Liver (tissue), 9 donors: ENCODE measurements around the gene UBE3D. TPM values are rescaled to one million over a fixed set of nuclear protein-coding genes. Genes with fewer than 3 reads are reported as not detected.

Source experiments
- DNase-seq: peaks from one replicate; pipeline ENCODE4 v3.0.0-alpha.2; 2017; ENCODE audit warnings: low spot score
- H3K27ac ChIP-seq, 2 donors: one replicate each; pipeline ENCODE4 v1.7.0; 2013; ENCODE audit warnings: inconsistent platforms in 2 of 2, low read length in 2 of 2, control low read depth in 1 of 2, low read depth in 1 of 2, mild to moderate bottlenecking in 1 of 2
- H3K27me3 ChIP-seq, 4 donors: one replicate each; pipeline versions ENCODE4 v1.6.1 to v1.7.0; 2013; ENCODE audit warnings: low read length in 3 of 4, inconsistent platforms in 1 of 4, mild to moderate bottlenecking in 1 of 4, moderate library complexity in 1 of 4; ENCODE audit not compliant: control insufficient read depth in 4 of 4, insufficient read depth in 4 of 4
- H3K36me3 ChIP-seq, 4 donors: one replicate each; pipeline versions ENCODE4 v1.6.1 to v1.7.0; 2013; ENCODE audit warnings: low read length in 3 of 4, mild to moderate bottlenecking in 3 of 4, low read depth in 1 of 4, moderate library complexity in 1 of 4; ENCODE audit not compliant: control insufficient read depth in 4 of 4, insufficient read depth in 3 of 4
- H3K4me1 ChIP-seq, 4 donors: one replicate each; pipeline versions ENCODE4 v1.6.1 to v1.7.0; 2013; ENCODE audit warnings: low read length in 3 of 4, mild to moderate bottlenecking in 3 of 4, moderate library complexity in 1 of 4; ENCODE audit not compliant: control insufficient read depth in 4 of 4, insufficient read depth in 4 of 4
- H3K4me3 ChIP-seq, 3 donors: one replicate each; pipeline versions ENCODE4 v1.6.1 to v1.7.0; 2013; ENCODE audit warnings: low read length in 3 of 3, control low read depth in 1 of 3, low read depth in 1 of 3, mild to moderate bottlenecking in 1 of 3
- H3K9ac ChIP-seq, 2 donors: one replicate each; pipeline ENCODE4 v1.7.0; 2013; ENCODE audit warnings: low read length in 2 of 2, mild to moderate bottlenecking in 2 of 2, moderate library complexity in 2 of 2, control low read depth in 1 of 2, low read depth in 1 of 2
- H3K9me3 ChIP-seq, 4 donors: one replicate each; pipeline versions ENCODE4 v1.6.1 to v1.7.0; 2013; ENCODE audit warnings: low read length in 3 of 4; ENCODE audit not compliant: control insufficient read depth in 4 of 4
- EGR1 ChIP-seq, 2 donors: IDR thresholded peaks; 2 replicates each; pipeline ENCODE4 v1.6.1; 2016 to 2018; ENCODE audit warnings: antibody characterized with exemption in 2 of 2, low read depth in 2 of 2
- FOXA1 ChIP-seq: IDR thresholded peaks from 2 replicates; pipeline ENCODE4 v1.6.1; 2016; ENCODE audit warnings: antibody characterized with exemption
- FOXA2 ChIP-seq: IDR thresholded peaks from 2 replicates; pipeline ENCODE4 v1.6.1; 2016; ENCODE audit warnings: antibody characterized with exemption
- GABPA ChIP-seq, 2 donors: IDR thresholded peaks in 1 of 2; conservative IDR thresholded peaks in 1 of 2; 2 replicates each; pipeline ENCODE4 v1.6.1; 2016; ENCODE audit warnings: antibody characterized with exemption in 2 of 2, mild to moderate bottlenecking in 1 of 2, moderate library complexity in 1 of 2
- HNF4A ChIP-seq, 2 donors: conservative IDR thresholded peaks; 2 replicates each; pipeline ENCODE4 v1.6.1; 2016; ENCODE audit warnings: antibody characterized with exemption in 2 of 2, mild to moderate bottlenecking in 2 of 2
- HNF4G ChIP-seq: IDR thresholded peaks from 2 replicates; pipeline ENCODE4 v1.6.1; 2016; ENCODE audit warnings: antibody characterized with exemption
- JUND ChIP-seq, 2 donors: IDR thresholded peaks; 2 replicates each; pipeline ENCODE4 v1.6.1; 2016; ENCODE audit warnings: antibody characterized with exemption in 2 of 2
- NR2F2 ChIP-seq: IDR thresholded peaks from 2 replicates; pipeline ENCODE4 v1.6.1; 2016; ENCODE audit warnings: antibody characterized with exemption
- RAD21 ChIP-seq, 2 donors: IDR thresholded peaks; 2 replicates each; pipeline ENCODE4 v1.6.1; 2016; ENCODE audit warnings: antibody characterized with exemption in 2 of 2, mild to moderate bottlenecking in 2 of 2
- RXRA ChIP-seq, 2 donors: IDR thresholded peaks; 2 replicates each; pipeline ENCODE4 v1.6.1; 2017 to 2018; ENCODE audit warnings: antibody characterized with exemption in 2 of 2, mild to moderate bottlenecking in 1 of 2
- SP1 ChIP-seq: IDR thresholded peaks from 2 replicates; pipeline ENCODE4 v1.6.1; 2018; ENCODE audit warnings: antibody characterized with exemption, mild to moderate bottlenecking
- TAF1 ChIP-seq: conservative IDR thresholded peaks from 2 replicates; pipeline ENCODE4 v1.6.1; 2016; ENCODE audit warnings: antibody characterized with exemption, mild to moderate bottlenecking
- YY1 ChIP-seq: IDR thresholded peaks from 2 replicates; pipeline ENCODE4 v1.6.1; 2016; ENCODE audit warnings: antibody characterized with exemption, mild to moderate bottlenecking
- WGBS: extraction: QIAGEN DNeasy Blood & Tissue Kit; methylation state at CpG from one replicate; pipeline ENCODE4 v1.1.7; 2013; 5-methylcytosine and 5-hydroxymethylcytosine counted together
- polyA plus RNA-seq, 2 donors: library from polyadenylated mRNA; stranded (reverse) in 1 of 2; unstranded in 1 of 2; fragments of 200-250 nt in 1 of 2; fragments of >200 nt in 1 of 2; fragmentation: Nextera tagmentation in 1 of 2; extraction: Ambion mirVana in 1 of 2; gene quantifications; one replicate each; pipeline versions ENCODE4 v1.2.1 to v1.2.3, GENCODE V29; 2013 to 2015
- total RNA-seq, 2 donors: library from RNA; depleted of rRNA; stranded (reverse); fragments of >200 nt; gene quantifications; one replicate each; pipeline ENCODE4 v1.2.3, GENCODE V29; 2014
- TF ChIP-seq, protein P1 (sequence below): IDR thresholded peaks from 2 replicates; pipeline ENCODE4 v1.6.1; 2016; ENCODE audit warnings: antibody characterized with exemption
- TF ChIP-seq, protein P2 (sequence below): fragments of 150-350 bp; IDR thresholded peaks from 2 replicates; pipeline ENCODE4 v1.5.1; 2017; ENCODE audit warnings: improper control_type of control experiment, low read depth, low read length; ENCODE audit not compliant: missing input control
- TF ChIP-seq, protein P3 (sequence below): IDR thresholded peaks from 2 replicates; pipeline ENCODE4 v1.6.1; 2016; ENCODE audit warnings: antibody characterized with exemption
- TF ChIP-seq, protein P4 (sequence below): IDR thresholded peaks from 2 replicates; pipeline ENCODE4 v1.6.1; 2016; ENCODE audit warnings: antibody characterized with exemption, mild to moderate bottlenecking
- TF ChIP-seq, protein P5 (sequence below): IDR thresholded peaks from 2 replicates; pipeline ENCODE4 v1.6.1; 2016; ENCODE audit warnings: antibody characterized with exemption
- donor health status: healthy.
- donor health status: healthy.
- donor health status: healthy.
- donor health status: healthy.
- donor health status: healthy.

The UBE3D gene
- total and polyA plus RNA-seq, 4 donors = 0.78 to 6.4 (median 1.9) TPM

DNA sequence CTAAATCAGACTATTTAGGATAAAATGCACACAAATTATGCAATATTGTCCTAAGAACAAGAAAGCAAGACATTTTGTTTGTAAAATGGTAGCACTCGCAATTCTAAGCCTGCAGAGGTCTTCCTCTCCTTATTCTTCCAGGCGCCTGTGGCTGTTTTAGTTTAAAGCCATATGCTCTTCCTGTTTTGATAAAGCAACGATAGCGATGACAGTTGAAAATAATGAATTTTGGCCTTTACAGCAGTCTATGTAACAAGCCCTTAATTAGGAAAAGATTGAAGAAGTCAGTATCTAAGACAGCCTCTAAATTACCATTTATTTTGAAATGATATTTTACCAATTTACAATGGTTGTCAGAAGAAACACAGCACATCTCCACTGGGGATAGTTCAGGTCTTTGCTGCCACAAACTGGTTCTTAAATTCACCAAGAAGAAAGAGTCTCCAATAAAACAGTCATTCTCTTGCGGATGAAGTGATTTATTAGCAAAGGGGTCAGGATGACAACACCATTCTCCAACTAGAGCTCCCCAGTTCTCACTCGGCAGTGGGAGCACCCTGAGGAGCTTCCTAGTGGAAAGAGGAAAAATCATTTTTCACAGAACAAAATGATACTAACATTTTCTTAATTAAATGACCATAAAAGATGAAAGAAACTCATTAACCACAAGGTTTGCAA, 21.4 kb downstream of the UBE3D start:
- H3K9me3 ChIP-seq = no peaks in the 10 kb centered on the region
- no peak for DNase-seq
- no peak overlapping the region for H3K9ac ChIP-seq
- TF ChIP-seq FOXA2 (no peak), TAF1 (no peak), HNF4A (conservative IDR thresholded peaks at IDR 0.05) (no peak), GABPA (IDR thresholded peaks at IDR 0.05 in 1 of 2, conservative IDR thresholded peaks at IDR 0.05 in 1 of 2) (no peak), NR2F2 (no peak), JUND (IDR thresholded peaks at IDR 0.05) (no peak), RXRA (IDR thresholded peaks at IDR 0.05) (no peak), SP1 (no peak), RAD21 (IDR thresholded peaks at IDR 0.05) (no peak), EGR1 (IDR thresholded peaks at IDR 0.05; ENCODE audit: low read depth in 2 of 2) (no peak), FOXA1 (no peak), HNF4G (no peak), YY1 (no peak)
- TF ChIP-seq, protein P1, sequence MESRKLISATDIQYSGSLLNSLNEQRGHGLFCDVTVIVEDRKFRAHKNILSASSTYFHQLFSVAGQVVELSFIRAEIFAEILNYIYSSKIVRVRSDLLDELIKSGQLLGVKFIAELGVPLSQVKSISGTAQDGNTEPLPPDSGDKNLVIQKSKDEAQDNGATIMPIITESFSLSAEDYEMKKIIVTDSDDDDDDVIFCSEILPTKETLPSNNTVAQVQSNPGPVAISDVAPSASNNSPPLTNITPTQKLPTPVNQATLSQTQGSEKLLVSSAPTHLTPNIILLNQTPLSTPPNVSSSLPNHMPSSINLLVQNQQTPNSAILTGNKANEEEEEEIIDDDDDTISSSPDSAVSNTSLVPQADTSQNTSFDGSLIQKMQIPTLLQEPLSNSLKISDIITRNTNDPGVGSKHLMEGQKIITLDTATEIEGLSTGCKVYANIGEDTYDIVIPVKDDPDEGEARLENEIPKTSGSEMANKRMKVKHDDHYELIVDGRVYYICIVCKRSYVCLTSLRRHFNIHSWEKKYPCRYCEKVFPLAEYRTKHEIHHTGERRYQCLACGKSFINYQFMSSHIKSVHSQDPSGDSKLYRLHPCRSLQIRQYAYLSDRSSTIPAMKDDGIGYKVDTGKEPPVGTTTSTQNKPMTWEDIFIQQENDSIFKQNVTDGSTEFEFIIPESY = no peak
- TF ChIP-seq, protein P2, sequence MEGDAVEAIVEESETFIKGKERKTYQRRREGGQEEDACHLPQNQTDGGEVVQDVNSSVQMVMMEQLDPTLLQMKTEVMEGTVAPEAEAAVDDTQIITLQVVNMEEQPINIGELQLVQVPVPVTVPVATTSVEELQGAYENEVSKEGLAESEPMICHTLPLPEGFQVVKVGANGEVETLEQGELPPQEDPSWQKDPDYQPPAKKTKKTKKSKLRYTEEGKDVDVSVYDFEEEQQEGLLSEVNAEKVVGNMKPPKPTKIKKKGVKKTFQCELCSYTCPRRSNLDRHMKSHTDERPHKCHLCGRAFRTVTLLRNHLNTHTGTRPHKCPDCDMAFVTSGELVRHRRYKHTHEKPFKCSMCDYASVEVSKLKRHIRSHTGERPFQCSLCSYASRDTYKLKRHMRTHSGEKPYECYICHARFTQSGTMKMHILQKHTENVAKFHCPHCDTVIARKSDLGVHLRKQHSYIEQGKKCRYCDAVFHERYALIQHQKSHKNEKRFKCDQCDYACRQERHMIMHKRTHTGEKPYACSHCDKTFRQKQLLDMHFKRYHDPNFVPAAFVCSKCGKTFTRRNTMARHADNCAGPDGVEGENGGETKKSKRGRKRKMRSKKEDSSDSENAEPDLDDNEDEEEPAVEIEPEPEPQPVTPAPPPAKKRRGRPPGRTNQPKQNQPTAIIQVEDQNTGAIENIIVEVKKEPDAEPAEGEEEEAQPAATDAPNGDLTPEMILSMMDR = no peak
- TF ChIP-seq, protein P3, sequence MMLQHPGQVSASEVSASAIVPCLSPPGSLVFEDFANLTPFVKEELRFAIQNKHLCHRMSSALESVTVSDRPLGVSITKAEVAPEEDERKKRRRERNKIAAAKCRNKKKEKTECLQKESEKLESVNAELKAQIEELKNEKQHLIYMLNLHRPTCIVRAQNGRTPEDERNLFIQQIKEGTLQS = no peak
- TF ChIP-seq, protein P4, sequence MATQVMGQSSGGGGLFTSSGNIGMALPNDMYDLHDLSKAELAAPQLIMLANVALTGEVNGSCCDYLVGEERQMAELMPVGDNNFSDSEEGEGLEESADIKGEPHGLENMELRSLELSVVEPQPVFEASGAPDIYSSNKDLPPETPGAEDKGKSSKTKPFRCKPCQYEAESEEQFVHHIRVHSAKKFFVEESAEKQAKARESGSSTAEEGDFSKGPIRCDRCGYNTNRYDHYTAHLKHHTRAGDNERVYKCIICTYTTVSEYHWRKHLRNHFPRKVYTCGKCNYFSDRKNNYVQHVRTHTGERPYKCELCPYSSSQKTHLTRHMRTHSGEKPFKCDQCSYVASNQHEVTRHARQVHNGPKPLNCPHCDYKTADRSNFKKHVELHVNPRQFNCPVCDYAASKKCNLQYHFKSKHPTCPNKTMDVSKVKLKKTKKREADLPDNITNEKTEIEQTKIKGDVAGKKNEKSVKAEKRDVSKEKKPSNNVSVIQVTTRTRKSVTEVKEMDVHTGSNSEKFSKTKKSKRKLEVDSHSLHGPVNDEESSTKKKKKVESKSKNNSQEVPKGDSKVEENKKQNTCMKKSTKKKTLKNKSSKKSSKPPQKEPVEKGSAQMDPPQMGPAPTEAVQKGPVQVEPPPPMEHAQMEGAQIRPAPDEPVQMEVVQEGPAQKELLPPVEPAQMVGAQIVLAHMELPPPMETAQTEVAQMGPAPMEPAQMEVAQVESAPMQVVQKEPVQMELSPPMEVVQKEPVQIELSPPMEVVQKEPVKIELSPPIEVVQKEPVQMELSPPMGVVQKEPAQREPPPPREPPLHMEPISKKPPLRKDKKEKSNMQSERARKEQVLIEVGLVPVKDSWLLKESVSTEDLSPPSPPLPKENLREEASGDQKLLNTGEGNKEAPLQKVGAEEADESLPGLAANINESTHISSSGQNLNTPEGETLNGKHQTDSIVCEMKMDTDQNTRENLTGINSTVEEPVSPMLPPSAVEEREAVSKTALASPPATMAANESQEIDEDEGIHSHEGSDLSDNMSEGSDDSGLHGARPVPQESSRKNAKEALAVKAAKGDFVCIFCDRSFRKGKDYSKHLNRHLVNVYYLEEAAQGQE = no peak
- TF ChIP-seq, protein P5, sequence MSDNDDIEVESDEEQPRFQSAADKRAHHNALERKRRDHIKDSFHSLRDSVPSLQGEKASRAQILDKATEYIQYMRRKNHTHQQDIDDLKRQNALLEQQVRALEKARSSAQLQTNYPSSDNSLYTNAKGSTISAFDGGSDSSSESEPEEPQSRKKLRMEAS = no peak
- no peaks in the 10 kb centered on the region for H3K27me3 ChIP-seq
- 88% methylated on average over 6 of the region's 6 CpGs for WGBS
- no peak overlapping the region for H3K4me3 ChIP-seq
- no peaks in the 10 kb centered on the region for H3K4me1 ChIP-seq
- H3K27ac ChIP-seq = no peak overlapping the region
- H3K36me3 ChIP-seq = no peaks in the 10 kb centered on the region
